Activated naive CD8-positive, alpha-beta T cell (primary cell): Measurements from ENCODE around the gene ADAMTS13.
"Not testable (repeated sequence)": the region's sequence is repeated elsewhere in the genome, so short reads cannot be mapped to it uniquely, and the experiment has no call there.

Experiments
- H3K27ac Mint-ChIP-seq: one replicate; pipeline ENCODE4 v1.8.0; 2021; ENCODE audit warnings: mixed read lengths
- H3K27me3 Mint-ChIP-seq: one replicate; pipeline ENCODE4 v1.8.0; 2021; ENCODE audit warnings: mixed read lengths
- H3K36me3 Mint-ChIP-seq: one replicate; pipeline ENCODE4 v1.8.0; 2021; ENCODE audit warnings: mixed read lengths
- H3K4me1 Mint-ChIP-seq: one replicate; pipeline ENCODE4 v1.8.0; 2021; ENCODE audit warnings: low read depth, mixed read lengths
- H3K4me3 Mint-ChIP-seq: one replicate; pipeline ENCODE4 v1.8.0; 2021; ENCODE audit warnings: mild to moderate bottlenecking, mixed read lengths
- H3K9me3 Mint-ChIP-seq: one replicate; pipeline ENCODE4 v1.8.0; 2021; ENCODE audit warnings: low read depth, mixed read lengths

The ADAMTS13 gene

GRCh38 chr9:133385452-133385851, 36.7 kb upstream of the ADAMTS13 start:
- Mint-ChIP-seq H3K4me1 (no peaks in the 10 kb centered on the region), H3K27ac (no peak overlapping the region), H3K9me3 (no peaks in the 10 kb centered on the region), H3K36me3 (no peaks in the 10 kb centered on the region), H3K27me3 (peaks cover 3% of the 10 kb centered on the region), H3K4me3 (no peak overlapping the region)

DNA sequence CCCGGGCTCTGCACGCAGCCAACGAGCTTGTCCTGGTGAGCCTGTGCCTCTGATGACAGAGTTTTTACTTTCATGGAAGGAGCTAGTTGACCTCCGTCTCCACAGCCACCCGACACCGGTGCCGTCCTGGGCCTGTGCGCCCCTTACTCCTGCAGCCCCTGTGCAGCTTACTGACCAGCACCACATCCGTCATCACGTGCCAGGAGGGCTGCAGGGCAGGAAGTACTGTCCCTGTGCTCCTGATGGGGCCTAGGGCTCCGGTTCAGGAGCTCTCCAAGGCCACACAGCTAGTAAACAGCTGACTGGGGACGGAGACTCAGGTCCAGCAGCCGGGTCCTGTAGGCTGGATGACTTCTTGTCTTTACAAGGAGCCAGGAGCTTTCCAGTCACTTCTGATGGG, 35.8 kb upstream of the ADAMTS13 start:
- Mint-ChIP-seq H3K27me3 (peaks cover 3% of the 10 kb centered on the region), H3K36me3 (no peaks in the 10 kb centered on the region), H3K4me1 (no peaks in the 10 kb centered on the region), H3K27ac (no peak overlapping the region), H3K9me3 (no peaks in the 10 kb centered on the region), H3K4me3 (no peak overlapping the region)

DNA sequence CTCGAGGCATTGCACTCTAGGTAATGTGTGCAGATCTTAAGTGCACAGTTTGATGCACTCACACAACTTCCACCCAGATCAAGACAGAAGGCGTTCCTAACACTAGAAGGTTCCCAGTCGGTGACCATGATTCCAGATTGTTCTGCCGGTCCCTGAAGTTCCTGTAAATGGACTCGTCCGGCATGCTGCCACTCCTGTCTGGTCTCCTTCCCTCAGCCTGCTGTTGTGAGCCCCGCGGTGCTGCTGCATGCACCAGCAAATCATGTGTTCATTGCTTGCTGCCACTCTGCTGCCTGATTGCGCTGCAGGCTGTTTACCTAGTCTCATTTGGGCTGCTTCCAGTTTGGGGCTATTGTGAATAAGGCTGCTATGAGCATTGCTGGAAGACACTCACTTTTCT, 34.5 kb upstream of the ADAMTS13 start:
- no peaks in the 10 kb centered on the region for H3K36me3 Mint-ChIP-seq
- H3K27me3 Mint-ChIP-seq: peaks cover 3% of the 10 kb centered on the region
- no peaks in the 10 kb centered on the region for H3K9me3 Mint-ChIP-seq
- H3K4me1 Mint-ChIP-seq: no peaks in the 10 kb centered on the region
- no peak overlapping the region for H3K4me3 Mint-ChIP-seq
- no peak overlapping the region for H3K27ac Mint-ChIP-seq

DNA sequence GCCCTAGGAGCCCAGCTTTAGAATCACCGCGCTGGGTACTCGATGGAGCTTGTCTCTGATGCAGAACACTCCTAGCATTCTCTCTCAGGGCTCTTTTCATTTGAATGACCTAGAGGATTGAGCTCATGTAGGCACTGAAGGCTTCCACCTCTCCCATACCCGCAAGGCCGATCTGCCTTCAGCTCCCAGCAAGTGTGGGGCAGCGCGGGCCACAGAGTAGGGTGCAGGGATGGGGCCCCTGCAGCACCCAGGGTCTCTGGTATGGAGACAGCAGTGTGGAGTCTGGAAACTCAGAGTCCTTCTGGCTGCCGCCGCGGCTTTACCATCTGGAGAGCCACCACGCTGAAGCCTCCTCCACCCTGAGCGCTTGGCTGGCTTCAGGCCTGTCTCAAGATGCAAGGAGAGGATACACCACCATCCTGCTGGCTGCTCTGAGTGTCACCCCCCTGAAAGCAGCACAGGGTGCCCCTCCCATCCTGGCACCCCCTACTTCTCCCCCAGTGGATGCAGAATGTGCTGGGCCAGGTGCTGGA, 33.1 kb upstream of the ADAMTS13 start:
- no peaks in the 10 kb centered on the region for H3K4me1 Mint-ChIP-seq
- no peaks in the 10 kb centered on the region for H3K9me3 Mint-ChIP-seq
- H3K27me3 Mint-ChIP-seq: peaks cover 3% of the 10 kb centered on the region
- no peaks in the 10 kb centered on the region for H3K36me3 Mint-ChIP-seq
- H3K27ac Mint-ChIP-seq: no peak overlapping the region
- no peak overlapping the region for H3K4me3 Mint-ChIP-seq

DNA sequence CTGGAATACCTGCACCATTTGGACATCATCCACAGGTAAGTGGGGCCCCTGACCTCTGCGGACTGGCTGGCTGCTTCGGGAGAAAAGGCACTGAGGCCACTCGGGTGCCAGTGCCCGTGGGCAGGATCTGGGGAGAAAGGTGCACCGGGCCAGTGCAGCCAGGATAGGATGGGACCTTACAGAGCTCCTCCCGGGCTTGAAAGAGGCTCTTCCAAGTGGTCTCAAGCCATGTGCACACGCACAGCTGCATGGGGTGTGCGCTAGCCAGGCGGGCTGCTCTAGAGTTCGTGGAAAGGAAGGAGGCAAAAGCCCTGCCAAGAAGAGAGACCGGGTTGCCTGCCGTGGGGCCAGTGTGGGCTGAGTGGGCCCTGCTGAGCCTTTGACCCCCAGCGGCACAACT, 32.6 kb upstream of the ADAMTS13 start:
- Mint-ChIP-seq H3K4me3 (no peak overlapping the region), H3K4me1 (no peaks in the 10 kb centered on the region), H3K27me3 (peaks cover 3% of the 10 kb centered on the region), H3K27ac (no peak overlapping the region), H3K36me3 (no peaks in the 10 kb centered on the region), H3K9me3 (no peaks in the 10 kb centered on the region)

DNA sequence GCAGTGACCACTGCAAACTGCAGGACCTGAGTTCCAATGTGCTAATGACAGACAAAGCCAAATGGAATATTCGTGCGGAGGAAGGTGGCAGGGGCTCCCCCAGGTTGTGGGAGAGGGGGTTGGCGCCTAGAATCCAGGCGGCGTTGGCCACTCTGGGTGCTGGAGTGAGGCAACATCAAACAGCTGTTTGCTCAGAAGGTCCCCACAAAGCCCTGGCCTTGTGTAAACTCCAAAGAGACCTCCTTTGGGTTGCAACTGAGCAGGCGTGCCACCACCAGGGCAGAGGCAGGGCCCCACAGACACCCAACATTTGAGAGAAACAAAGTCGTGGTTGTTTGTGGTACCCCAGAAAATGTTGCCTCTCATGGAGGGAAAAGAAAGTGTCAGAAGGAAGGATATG, 31.5 kb upstream of the ADAMTS13 start:
- Mint-ChIP-seq H3K27me3 (peaks cover 3% of the 10 kb centered on the region), H3K27ac (no peak overlapping the region), H3K4me1 (no peaks in the 10 kb centered on the region), H3K9me3 (no peaks in the 10 kb centered on the region), H3K4me3 (no peak overlapping the region), H3K36me3 (no peaks in the 10 kb centered on the region)

DNA sequence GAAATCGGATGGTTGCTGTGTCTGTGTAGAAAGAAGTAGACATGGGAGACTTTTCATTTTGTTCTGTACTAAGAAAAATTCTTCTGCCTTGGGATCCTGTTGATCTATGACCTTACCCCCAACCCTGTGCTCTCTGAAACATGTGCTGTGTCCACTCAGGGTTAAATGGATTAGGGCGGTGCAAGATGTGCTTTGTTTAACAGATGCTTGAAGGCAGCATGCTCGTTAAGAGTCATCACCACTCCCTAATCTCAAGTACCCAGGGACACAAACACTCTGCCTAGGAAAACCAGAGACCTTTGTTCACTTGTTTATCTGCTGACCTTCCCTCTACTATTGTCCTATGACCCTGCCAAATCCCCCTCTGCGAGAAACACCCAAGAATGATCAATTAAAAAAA, 30.7 kb upstream of the ADAMTS13 start:
- not testable (repeated sequence) for H3K27ac Mint-ChIP-seq, H3K4me3 Mint-ChIP-seq, H3K27me3 Mint-ChIP-seq, H3K4me1 Mint-ChIP-seq, H3K9me3 Mint-ChIP-seq, H3K36me3 Mint-ChIP-seq

DNA sequence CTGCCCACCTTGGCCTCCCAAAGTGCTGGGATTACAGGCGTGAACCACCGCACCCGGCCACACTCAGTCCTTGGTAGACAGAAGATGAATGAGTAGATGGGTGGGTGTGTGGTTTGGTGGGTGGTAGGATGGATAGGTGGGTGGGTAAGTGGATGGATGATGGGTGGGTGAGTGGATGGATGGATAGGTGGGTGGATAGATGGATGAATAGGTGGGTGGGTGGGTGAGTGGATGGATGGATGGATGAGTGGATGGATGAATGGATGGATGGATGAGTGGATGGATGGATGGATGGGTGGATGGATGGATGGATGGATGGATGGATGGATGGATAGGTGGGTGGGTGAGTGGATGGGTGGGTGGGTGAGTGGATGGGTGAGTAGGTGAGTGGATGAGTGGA, 29.9 kb upstream of the ADAMTS13 start:
- H3K9me3 Mint-ChIP-seq, H3K4me3 Mint-ChIP-seq, H3K36me3 Mint-ChIP-seq, H3K4me1 Mint-ChIP-seq, H3K27me3 Mint-ChIP-seq, H3K27ac Mint-ChIP-seq: not testable (repeated sequence)

- no peaks in the 10 kb centered on the region for H3K36me3 Mint-ChIP-seq
Measured at GRCh38 chr9:133393399-133393798, 28.8 kb upstream of the ADAMTS13 start.

DNA sequence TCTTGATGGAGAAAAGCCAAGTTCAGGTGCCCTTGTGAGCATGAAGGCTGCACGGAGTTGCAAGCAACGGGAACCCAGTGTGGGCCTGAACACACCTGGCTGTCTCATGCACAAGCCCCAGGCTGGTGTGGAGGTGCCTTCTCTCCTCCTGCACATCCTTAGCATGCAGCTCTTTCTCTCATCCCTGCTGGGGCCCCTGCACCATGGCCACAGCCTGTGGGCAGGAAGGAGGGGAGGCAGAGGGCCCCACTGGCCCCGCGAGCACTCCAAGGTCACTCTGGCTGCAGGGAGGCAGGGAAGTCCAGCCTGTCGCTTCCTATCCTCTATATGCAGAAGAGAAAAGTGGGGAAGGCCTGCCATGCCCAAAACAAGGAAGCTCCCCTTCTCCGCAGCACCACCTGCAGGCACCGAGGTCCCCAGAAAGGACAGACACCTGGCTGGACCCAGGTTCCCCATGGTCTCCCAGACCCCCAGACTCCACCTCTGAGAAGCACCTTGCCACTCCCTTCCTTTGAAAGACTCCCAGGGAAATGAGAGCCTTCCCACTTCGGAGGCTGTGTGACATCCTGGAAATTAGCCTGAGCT, 27.4 kb upstream of the ADAMTS13 start:
- H3K9me3 Mint-ChIP-seq: no peaks in the 10 kb centered on the region
- no peak overlapping the region for H3K4me3 Mint-ChIP-seq
- no peak overlapping the region for H3K27ac Mint-ChIP-seq
- no peaks in the 10 kb centered on the region for H3K36me3 Mint-ChIP-seq
- H3K27me3 Mint-ChIP-seq: peaks cover 3% of the 10 kb centered on the region
- peaks cover 2% of the 10 kb centered on the region for H3K4me1 Mint-ChIP-seq

More at GRCh38 chr9:133393399-133393798, 28.8 kb upstream of the ADAMTS13 start:
- Mint-ChIP-seq H3K4me3 (no peak overlapping the region), H3K9me3 (no peaks in the 10 kb centered on the region), H3K27ac (no peak overlapping the region), H3K4me1 (peaks cover 2% of the 10 kb centered on the region), H3K27me3 (peaks cover 3% of the 10 kb centered on the region)

DNA sequence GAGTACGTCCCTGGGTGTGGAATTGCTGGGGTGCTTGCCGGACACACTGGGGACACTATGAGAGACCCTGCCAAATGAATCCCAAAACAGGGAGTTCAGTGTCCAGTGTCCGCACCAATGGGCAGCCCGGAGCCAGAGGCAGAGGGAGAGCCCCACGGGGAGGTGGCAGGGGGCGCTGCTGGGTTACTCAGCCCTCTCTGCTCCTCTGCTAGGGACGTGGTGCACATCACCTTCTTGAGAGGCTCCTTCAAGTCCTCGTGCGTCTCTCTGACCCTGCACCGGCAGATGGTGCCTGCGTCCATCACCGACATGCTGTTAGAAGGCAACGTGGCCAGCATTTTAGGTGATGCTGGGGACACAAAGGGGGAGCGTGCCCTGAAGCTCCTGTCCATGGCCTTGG, 25.2 kb upstream of the ADAMTS13 start:
- Mint-ChIP-seq H3K4me1 (peaks cover 2% of the 10 kb centered on the region), H3K27me3 (no peaks in the 10 kb centered on the region)

GRCh38 chr9:133397370-133397769, 24.8 kb upstream of the ADAMTS13 start:
- no peaks in the 10 kb centered on the region for H3K27me3 Mint-ChIP-seq
- no peak overlapping the region for H3K27ac Mint-ChIP-seq
- H3K9me3 Mint-ChIP-seq: no peaks in the 10 kb centered on the region
- no peak overlapping the region for H3K4me3 Mint-ChIP-seq
- H3K36me3 Mint-ChIP-seq: no peaks in the 10 kb centered on the region
- peaks cover 2% of the 10 kb centered on the region for H3K4me1 Mint-ChIP-seq

More for the DNA sequence above, 25.2 kb upstream of the ADAMTS13 start:
- Mint-ChIP-seq H3K36me3 (no peaks in the 10 kb centered on the region), H3K4me3 (no peak overlapping the region), H3K27ac (no peak overlapping the region), H3K9me3 (no peaks in the 10 kb centered on the region)

- Mint-ChIP-seq H3K4me1 (peaks cover 2% of the 10 kb centered on the region), H3K9me3 (no peaks in the 10 kb centered on the region), H3K27ac (no peak overlapping the region), H3K36me3 (no peaks in the 10 kb centered on the region), H3K4me3 (no peak overlapping the region), H3K27me3 (no peaks in the 10 kb centered on the region)
Measured at GRCh38 chr9:133397895-133398294, 24.3 kb upstream of the ADAMTS13 start.

GRCh38 chr9:133400292-133400691, 21.9 kb upstream of the ADAMTS13 start:
- no peak overlapping the region for H3K4me3 Mint-ChIP-seq

DNA sequence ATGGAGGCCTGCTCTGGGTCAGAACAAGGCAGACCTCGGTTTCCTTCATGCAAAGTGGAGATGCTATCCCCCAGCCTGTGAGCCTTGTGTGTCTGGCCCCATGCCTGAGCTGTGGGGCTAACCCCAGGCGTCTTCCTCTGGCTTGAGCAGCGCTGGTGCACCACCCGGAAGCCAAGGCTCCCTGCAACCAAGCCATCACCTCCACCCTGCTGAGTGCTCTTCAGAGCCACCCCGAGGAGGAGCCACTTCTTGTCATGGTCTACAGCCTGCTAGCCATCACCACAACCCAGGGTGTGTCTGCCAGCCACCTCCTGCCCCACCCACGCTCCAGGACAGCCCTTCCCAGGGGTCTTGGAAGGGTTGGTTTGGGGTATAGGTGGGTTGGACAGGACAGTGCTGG, 20.6 kb upstream of the ADAMTS13 start:
- H3K27me3 Mint-ChIP-seq: no peaks in the 10 kb centered on the region
- H3K4me3 Mint-ChIP-seq: no peak overlapping the region
- H3K36me3 Mint-ChIP-seq: no peaks in the 10 kb centered on the region
- no peak overlapping the region for H3K27ac Mint-ChIP-seq
- no peaks in the 10 kb centered on the region for H3K9me3 Mint-ChIP-seq
- peaks cover 6% of the 10 kb centered on the region for H3K4me1 Mint-ChIP-seq

More at GRCh38 chr9:133400292-133400691, 21.9 kb upstream of the ADAMTS13 start:
- Mint-ChIP-seq H3K27ac (no peak overlapping the region), H3K36me3 (no peaks in the 10 kb centered on the region), H3K27me3 (no peaks in the 10 kb centered on the region), H3K4me1 (peaks cover 6% of the 10 kb centered on the region), H3K9me3 (no peaks in the 10 kb centered on the region)

GRCh38 chr9:133402689-133403088, 19.5 kb upstream of the ADAMTS13 start:
- H3K4me3 Mint-ChIP-seq: no peak overlapping the region
- peaks cover 10% of the 10 kb centered on the region for H3K4me1 Mint-ChIP-seq
- peaks cover 6% of the 10 kb centered on the region for H3K36me3 Mint-ChIP-seq
- no peaks in the 10 kb centered on the region for H3K9me3 Mint-ChIP-seq
- no peak overlapping the region for H3K27ac Mint-ChIP-seq
- no peaks in the 10 kb centered on the region for H3K27me3 Mint-ChIP-seq
